Measurements from ENCODE around the gene GPC3.

DNA sequence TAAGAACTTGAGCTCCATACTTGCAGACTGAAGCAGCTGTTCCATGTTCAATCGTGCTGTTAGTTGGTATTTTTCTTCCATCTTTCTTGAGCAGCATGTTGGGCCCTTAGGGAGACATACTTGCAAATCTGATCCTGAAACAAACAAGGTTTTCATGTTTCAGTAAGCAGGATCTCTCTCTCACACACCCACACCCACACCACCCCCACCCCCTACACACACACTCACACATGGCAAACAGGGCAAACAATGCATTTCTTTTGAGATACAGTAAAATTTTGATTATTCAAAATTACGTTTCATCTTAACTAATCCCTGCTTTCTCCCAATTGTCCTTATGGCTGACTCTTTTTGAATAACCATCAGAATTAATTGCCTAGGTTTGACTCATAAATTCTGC lies 32.3 kb downstream of the GPC3 start:
- no peak for TF ChIP-seq EZH2 (IDR thresholded peaks at IDR 0.05)
- TF ChIP-seq, protein P1, sequence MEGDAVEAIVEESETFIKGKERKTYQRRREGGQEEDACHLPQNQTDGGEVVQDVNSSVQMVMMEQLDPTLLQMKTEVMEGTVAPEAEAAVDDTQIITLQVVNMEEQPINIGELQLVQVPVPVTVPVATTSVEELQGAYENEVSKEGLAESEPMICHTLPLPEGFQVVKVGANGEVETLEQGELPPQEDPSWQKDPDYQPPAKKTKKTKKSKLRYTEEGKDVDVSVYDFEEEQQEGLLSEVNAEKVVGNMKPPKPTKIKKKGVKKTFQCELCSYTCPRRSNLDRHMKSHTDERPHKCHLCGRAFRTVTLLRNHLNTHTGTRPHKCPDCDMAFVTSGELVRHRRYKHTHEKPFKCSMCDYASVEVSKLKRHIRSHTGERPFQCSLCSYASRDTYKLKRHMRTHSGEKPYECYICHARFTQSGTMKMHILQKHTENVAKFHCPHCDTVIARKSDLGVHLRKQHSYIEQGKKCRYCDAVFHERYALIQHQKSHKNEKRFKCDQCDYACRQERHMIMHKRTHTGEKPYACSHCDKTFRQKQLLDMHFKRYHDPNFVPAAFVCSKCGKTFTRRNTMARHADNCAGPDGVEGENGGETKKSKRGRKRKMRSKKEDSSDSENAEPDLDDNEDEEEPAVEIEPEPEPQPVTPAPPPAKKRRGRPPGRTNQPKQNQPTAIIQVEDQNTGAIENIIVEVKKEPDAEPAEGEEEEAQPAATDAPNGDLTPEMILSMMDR (IDR thresholded peaks at IDR 0.05 in 2 of 3, conservative IDR thresholded peaks at IDR 0.05 in 1 of 3; ENCODE audit: borderline replicate concordance in 1 of 3, insufficient read depth in 1 of 3, low read depth in 2 of 3, low read length in 2 of 3) = no peak
- TF ChIP-seq FOSL1 (IDR thresholded peaks at IDR 0.05; ENCODE audit: low read depth) = no peak
- no peak for TF ChIP-seq EZH2phosphoT487 (IDR thresholded peaks at IDR 0.05; ENCODE audit: borderline replicate concordance)
- TF ChIP-seq EGR1 (IDR thresholded peaks at IDR 0.05; ENCODE audit: low read depth) = no peak
- TF ChIP-seq RAD21 (IDR thresholded peaks at IDR 0.05; ENCODE audit: low read depth) = no peak
- TF ChIP-seq ZFX (IDR thresholded peaks at IDR 0.05) = no peak
- TF ChIP-seq, protein P2, sequence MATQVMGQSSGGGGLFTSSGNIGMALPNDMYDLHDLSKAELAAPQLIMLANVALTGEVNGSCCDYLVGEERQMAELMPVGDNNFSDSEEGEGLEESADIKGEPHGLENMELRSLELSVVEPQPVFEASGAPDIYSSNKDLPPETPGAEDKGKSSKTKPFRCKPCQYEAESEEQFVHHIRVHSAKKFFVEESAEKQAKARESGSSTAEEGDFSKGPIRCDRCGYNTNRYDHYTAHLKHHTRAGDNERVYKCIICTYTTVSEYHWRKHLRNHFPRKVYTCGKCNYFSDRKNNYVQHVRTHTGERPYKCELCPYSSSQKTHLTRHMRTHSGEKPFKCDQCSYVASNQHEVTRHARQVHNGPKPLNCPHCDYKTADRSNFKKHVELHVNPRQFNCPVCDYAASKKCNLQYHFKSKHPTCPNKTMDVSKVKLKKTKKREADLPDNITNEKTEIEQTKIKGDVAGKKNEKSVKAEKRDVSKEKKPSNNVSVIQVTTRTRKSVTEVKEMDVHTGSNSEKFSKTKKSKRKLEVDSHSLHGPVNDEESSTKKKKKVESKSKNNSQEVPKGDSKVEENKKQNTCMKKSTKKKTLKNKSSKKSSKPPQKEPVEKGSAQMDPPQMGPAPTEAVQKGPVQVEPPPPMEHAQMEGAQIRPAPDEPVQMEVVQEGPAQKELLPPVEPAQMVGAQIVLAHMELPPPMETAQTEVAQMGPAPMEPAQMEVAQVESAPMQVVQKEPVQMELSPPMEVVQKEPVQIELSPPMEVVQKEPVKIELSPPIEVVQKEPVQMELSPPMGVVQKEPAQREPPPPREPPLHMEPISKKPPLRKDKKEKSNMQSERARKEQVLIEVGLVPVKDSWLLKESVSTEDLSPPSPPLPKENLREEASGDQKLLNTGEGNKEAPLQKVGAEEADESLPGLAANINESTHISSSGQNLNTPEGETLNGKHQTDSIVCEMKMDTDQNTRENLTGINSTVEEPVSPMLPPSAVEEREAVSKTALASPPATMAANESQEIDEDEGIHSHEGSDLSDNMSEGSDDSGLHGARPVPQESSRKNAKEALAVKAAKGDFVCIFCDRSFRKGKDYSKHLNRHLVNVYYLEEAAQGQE (IDR thresholded peaks at IDR 0.05; ENCODE audit: low read depth) = no peak
- no peak for TF ChIP-seq ELF1 (IDR thresholded peaks at IDR 0.05; ENCODE audit: borderline replicate concordance, low read depth)
